ENCODE measurements around the gene DCTPP1.

The DCTPP1 gene

GRCh38 chr16:30399435-30400186, 30.2 kb downstream of the DCTPP1 start (continued):
- TF ChIP-seq OSR2 (tag by site-specific recombination; IDR thresholded peaks at IDR 0.05) (no peak), ZNF664 (tag by site-specific recombination; IDR thresholded peaks at IDR 0.05) (0 out of 2 replicates have a peak, but pooled peaks have one; percentile 5), CTCF (tag by site-specific recombination; IDR thresholded peaks at IDR 0.05) (no peak), ZNF571 (tag by site-specific recombination; IDR thresholded peaks at IDR 0.05) (no peak), ZIC2 (tag by site-specific recombination; IDR thresholded peaks at IDR 0.05) (no peak), ZFHX2 (tag by site-specific recombination; conservative IDR thresholded peaks at IDR 0.05) (no peak), MZF1 (tag by site-specific recombination; IDR thresholded peaks at IDR 0.05; ENCODE audit: borderline replicate concordance) (no peak), ZNF837 (tag by site-specific recombination; IDR thresholded peaks at IDR 0.05) (no peak), ZNF768 (tag by site-specific recombination; IDR thresholded peaks at IDR 0.05) (0 out of 2 replicates have a peak, but pooled peaks have one; percentile 21), HOXA7 (CRISPR knock-in tag; IDR thresholded peaks at IDR 0.05; ENCODE audit: borderline replicate concordance) (no peak), ZBTB7A (tag by site-specific recombination; IDR thresholded peaks at IDR 0.05; ENCODE audit: low read depth) (no peak), ZNF548 (tag by site-specific recombination; IDR thresholded peaks at IDR 0.05) (no peak; the same call in 1 of the 2 replicates), ZNF501 (tag by site-specific recombination; IDR thresholded peaks at IDR 0.05) (no peak), GLI4 (tag by site-specific recombination; IDR thresholded peaks at IDR 0.05) (no peak), ZNF530 (tag by site-specific recombination; IDR thresholded peaks at IDR 0.05; ENCODE audit: low read depth) (no peak), KLF9 (tag by site-specific recombination; IDR thresholded peaks at IDR 0.05; ENCODE audit: low read depth) (no peak), ZNF23 (tag by site-specific recombination; IDR thresholded peaks at IDR 0.05; ENCODE audit: borderline replicate concordance) (no peak), ZSCAN30 (tag by site-specific recombination; IDR thresholded peaks at IDR 0.05) (0 out of 2 replicates have a peak, but pooled peaks have one; percentile 15), RBAK (tag by site-specific recombination; IDR thresholded peaks at IDR 0.05) (no peak)
- TF ChIP-seq, protein P1, sequence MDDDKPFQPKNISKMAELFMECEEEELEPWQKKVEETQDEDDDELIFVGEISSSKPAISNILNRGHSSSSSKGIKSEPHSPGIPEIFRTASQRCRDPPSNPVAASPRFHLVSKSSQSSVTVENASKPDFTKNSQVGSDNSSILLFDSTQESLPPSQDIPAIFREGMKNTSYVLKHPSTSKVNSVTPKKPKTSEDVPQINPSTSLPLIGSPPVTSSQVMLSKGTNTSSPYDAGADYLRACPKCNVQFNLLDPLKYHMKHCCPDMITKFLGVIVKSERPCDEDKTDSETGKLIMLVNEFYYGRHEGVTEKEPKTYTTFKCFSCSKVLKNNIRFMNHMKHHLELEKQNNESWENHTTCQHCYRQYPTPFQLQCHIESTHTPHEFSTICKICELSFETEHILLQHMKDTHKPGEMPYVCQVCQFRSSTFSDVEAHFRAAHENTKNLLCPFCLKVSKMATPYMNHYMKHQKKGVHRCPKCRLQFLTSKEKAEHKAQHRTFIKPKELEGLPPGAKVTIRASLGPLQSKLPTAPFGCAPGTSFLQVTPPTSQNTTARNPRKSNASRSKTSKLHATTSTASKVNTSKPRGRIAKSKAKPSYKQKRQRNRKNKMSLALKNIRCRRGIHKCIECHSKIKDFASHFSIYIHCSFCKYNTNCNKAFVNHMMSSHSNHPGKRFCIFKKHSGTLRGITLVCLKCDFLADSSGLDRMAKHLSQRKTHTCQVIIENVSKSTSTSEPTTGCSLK (tag by site-specific recombination; IDR thresholded peaks at IDR 0.05), result no peak
- TF ChIP-seq, protein P2, sequence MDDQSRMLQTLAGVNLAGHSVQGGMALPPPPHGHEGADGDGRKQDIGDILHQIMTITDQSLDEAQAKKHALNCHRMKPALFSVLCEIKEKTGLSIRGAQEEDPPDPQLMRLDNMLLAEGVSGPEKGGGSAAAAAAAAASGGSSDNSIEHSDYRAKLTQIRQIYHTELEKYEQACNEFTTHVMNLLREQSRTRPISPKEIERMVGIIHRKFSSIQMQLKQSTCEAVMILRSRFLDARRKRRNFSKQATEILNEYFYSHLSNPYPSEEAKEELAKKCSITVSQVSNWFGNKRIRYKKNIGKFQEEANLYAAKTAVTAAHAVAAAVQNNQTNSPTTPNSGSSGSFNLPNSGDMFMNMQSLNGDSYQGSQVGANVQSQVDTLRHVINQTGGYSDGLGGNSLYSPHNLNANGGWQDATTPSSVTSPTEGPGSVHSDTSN (CRISPR knock-in tag; IDR thresholded peaks at IDR 0.05), result peak; percentile 15; the same call in 1 of the 2 replicates
